Panc1 (cell line): Measurements from ENCODE around the gene HERC3.

ENCODE experiments used
- CTCF ChIP-seq: fragments of 450-650 bp; IDR thresholded peaks from 2 replicates; pipeline ENCODE4 v1.5.1; 2017; ENCODE audit warnings: mild to moderate bottlenecking
- POLR2AphosphoS5 ChIP-seq: IDR thresholded peaks from 2 replicates; pipeline ENCODE4 v1.6.1; 2012; ENCODE audit warnings: mild to moderate bottlenecking, low read depth, low read length, moderate library complexity
- REST ChIP-seq, 2 experiments: IDR thresholded peaks; 2 replicates each; pipeline ENCODE4 v1.6.1; 2011 to 2012; ENCODE audit warnings: low read depth in 2 of 2, control low read depth in 1 of 2, low read length in 1 of 2, mild to moderate bottlenecking in 1 of 2, moderate library complexity in 1 of 2; ENCODE audit not compliant: insufficient read depth in 1 of 2
- SIN3A ChIP-seq: IDR thresholded peaks from 2 replicates; pipeline ENCODE4 v1.6.1; 2012; ENCODE audit warnings: low read depth, mild to moderate bottlenecking, low read length, moderate library complexity, borderline replicate concordance; ENCODE audit not compliant: insufficient read depth

- TF ChIP-seq CTCF = no peak
- no peak for TF ChIP-seq POLR2AphosphoS5
- no peak for TF ChIP-seq REST (IDR thresholded peaks at IDR 0.05; ENCODE audit: insufficient read depth in 1 of 2, low read depth in 2 of 2, low read length in 1 of 2)
- no peak for TF ChIP-seq SIN3A
These were observed 104.9 kb downstream of the HERC3 start for GRCh38 chr4:88697141-88697540.
